Nephron (organoid): ENCODE data around the gene PIK3R5.

Experiments used
- H3K27ac Mint-ChIP-seq, 3 experiments: 2 replicates each; pipeline ENCODE4 v1.8.0; 2020; ENCODE audit warnings: mixed read lengths in 3 of 3, mild to moderate bottlenecking in 2 of 3, moderate library complexity in 1 of 3
- H3K27me3 Mint-ChIP-seq: 2 replicates; pipeline ENCODE4 v1.8.0; 2021; ENCODE audit warnings: low read depth, mild to moderate bottlenecking, moderate library complexity, mixed read lengths
- H3K36me3 Mint-ChIP-seq: 2 replicates; pipeline ENCODE4 v1.8.0; 2020; ENCODE audit warnings: low read depth, mixed read lengths
- H3K4me1 Mint-ChIP-seq: 2 replicates; pipeline ENCODE4 v1.8.0; 2020; ENCODE audit warnings: mixed read lengths
- H3K4me3 Mint-ChIP-seq, 3 experiments: 2 replicates each; pipeline ENCODE4 v1.8.0; 2020; ENCODE audit warnings: mild to moderate bottlenecking in 3 of 3, mixed read lengths in 3 of 3, moderate library complexity in 2 of 3
- H3K9me3 Mint-ChIP-seq: 2 replicates; pipeline ENCODE4 v1.8.0; 2020; ENCODE audit warnings: mixed read lengths
- CTCF ChIP-seq, 3 experiments: fragments of 200-600 bp; sonication (generic); IDR thresholded peaks; one replicate each; pipeline ENCODE4 v1.5.0; 2021; ENCODE audit warnings: antibody characterized with exemption in 3 of 3; ENCODE audit not compliant: unreplicated experiment in 3 of 3

The PIK3R5 gene

GRCh38 chr17:8934346-8934745 is 31.2 kb downstream of the PIK3R5 start:
- no peak overlapping the region for H3K27ac Mint-ChIP-seq
- no peaks in the 10 kb centered on the region for H3K4me1 Mint-ChIP-seq
- TF ChIP-seq CTCF (IDR thresholded peaks at IDR 0.05; ENCODE audit: unreplicated experiment in 3 of 3) = no peak
- no peak overlapping the region for H3K4me3 Mint-ChIP-seq
- peaks cover 7% of the 10 kb centered on the region for H3K27me3 Mint-ChIP-seq
- H3K9me3 Mint-ChIP-seq = peaks cover 34% of the 10 kb centered on the region
- H3K36me3 Mint-ChIP-seq = no peaks in the 10 kb centered on the region

- Mint-ChIP-seq H3K4me1 (no peaks in the 10 kb centered on the region), H3K27me3 (peaks cover 7% of the 10 kb centered on the region), H3K27ac (no peak overlapping the region), H3K36me3 (no peaks in the 10 kb centered on the region), H3K4me3 (no peak overlapping the region), H3K9me3 (peaks cover 41% of the 10 kb centered on the region)
- TF ChIP-seq CTCF (IDR thresholded peaks at IDR 0.05; ENCODE audit: unreplicated experiment in 3 of 3) = no peak
These were observed 34.9 kb downstream of the PIK3R5 start for GRCh38 chr17:8930649-8931048.

GRCh38 chr17:8928347-8928746 is 37.2 kb downstream of the PIK3R5 start:
- Mint-ChIP-seq H3K9me3 (peaks cover 34% of the 10 kb centered on the region), H3K27ac (no peak overlapping the region), H3K4me3 (no peak overlapping the region), H3K27me3 (peaks cover 7% of the 10 kb centered on the region), H3K4me1 (no peaks in the 10 kb centered on the region), H3K36me3 (no peaks in the 10 kb centered on the region)
- no peak for TF ChIP-seq CTCF (IDR thresholded peaks at IDR 0.05; ENCODE audit: unreplicated experiment in 3 of 3)

GRCh38 chr17:8927395-8927794 is 38.1 kb downstream of the PIK3R5 start:
- no peak overlapping the region for H3K27ac Mint-ChIP-seq
- TF ChIP-seq CTCF (IDR thresholded peaks at IDR 0.05; ENCODE audit: unreplicated experiment in 3 of 3) = no peak
- peaks cover 37% of the 10 kb centered on the region for H3K9me3 Mint-ChIP-seq
- no peaks in the 10 kb centered on the region for H3K36me3 Mint-ChIP-seq
- H3K4me1 Mint-ChIP-seq = peaks cover 4% of the 10 kb centered on the region
- H3K4me3 Mint-ChIP-seq = no peak overlapping the region
- peaks cover 7% of the 10 kb centered on the region for H3K27me3 Mint-ChIP-seq

- peaks cover 32% of the 10 kb centered on the region for H3K9me3 Mint-ChIP-seq
- peaks cover 5% of the 10 kb centered on the region for H3K4me1 Mint-ChIP-seq
- TF ChIP-seq CTCF (IDR thresholded peaks at IDR 0.05; ENCODE audit: unreplicated experiment in 3 of 3) = no peak
- no peak overlapping the region for H3K4me3 Mint-ChIP-seq
- H3K36me3 Mint-ChIP-seq = no peaks in the 10 kb centered on the region
- no peak overlapping the region for H3K27ac Mint-ChIP-seq
- H3K27me3 Mint-ChIP-seq = peaks cover 3% of the 10 kb centered on the region
These were observed 39.7 kb downstream of the PIK3R5 start for GRCh38 chr17:8925808-8926207.

GRCh38 chr17:8925141-8925540 is 40.4 kb downstream of the PIK3R5 start:
- no peak for TF ChIP-seq CTCF (IDR thresholded peaks at IDR 0.05; ENCODE audit: unreplicated experiment in 3 of 3)
- H3K4me1 Mint-ChIP-seq = peaks cover 5% of the 10 kb centered on the region
- H3K9me3 Mint-ChIP-seq = peaks cover 28% of the 10 kb centered on the region
- no peak overlapping the region for H3K4me3 Mint-ChIP-seq
- H3K27me3 Mint-ChIP-seq = no peaks in the 10 kb centered on the region
- no peak overlapping the region for H3K27ac Mint-ChIP-seq
- no peaks in the 10 kb centered on the region for H3K36me3 Mint-ChIP-seq
